BJ (cell line): ENCODE data around the gene MUC13. TPM values are rescaled to one million over a fixed set of nuclear protein-coding genes. Genes with fewer than 3 reads are reported as not detected.

ENCODE experiments used
- CTCF ChIA-PET: fragments of 350-600 bp; formaldehyde crosslinking; extraction: SDS; loops from one replicate; lab custom pipeline; 2021; ENCODE audit warnings: antibody characterized with exemption, inconsistent platforms; lab: Yijun Ruan, JAX
- POLR2A ChIA-PET: fragments of 300-600 bp; sonication (Branson Sonifier 250); formaldehyde crosslinking; extraction: SDS; loops from one replicate; lab custom pipeline; 2021; ENCODE audit warnings: antibody characterized with exemption; lab: Charles Lee
- DNase-seq: peaks from one replicate; pipeline ENCODE4 v3.0.0-alpha.2; 2011; ENCODE audit warnings: low read depth
- H3K27me3 ChIP-seq: 2 replicates; pipeline ENCODE4 v1.6.0; 2011; ENCODE audit warnings: low read length; ENCODE audit not compliant: control insufficient read depth, insufficient read depth
- H3K36me3 ChIP-seq: 2 replicates; pipeline ENCODE4 v1.5.1; 2011; ENCODE audit warnings: low read length; ENCODE audit not compliant: control insufficient read depth, insufficient read depth
- H3K4me3 ChIP-seq: 2 replicates; pipeline ENCODE4 v1.5.1; 2011; ENCODE audit warnings: low read depth, mild to moderate bottlenecking, control low read depth, low read length
- polyA plus RNA-seq: library from polyadenylated mRNA; depleted of rRNA; stranded (reverse); fragments of >200 nt; gene quantifications from 2 replicates; pipeline ENCODE4 v1.2.3, GENCODE V29; 2011
- TF ChIP-seq, protein P1 (sequence below): IDR thresholded peaks from 2 replicates; pipeline ENCODE4 v1.5.1; 2011; ENCODE audit warnings: low read depth, mild to moderate bottlenecking, control low read depth, inconsistent platforms, low read length, moderate library complexity; ENCODE audit not compliant: insufficient read depth

Gene MUC13
- polyA plus RNA-seq, 1 experiment, result not detected

DNA sequence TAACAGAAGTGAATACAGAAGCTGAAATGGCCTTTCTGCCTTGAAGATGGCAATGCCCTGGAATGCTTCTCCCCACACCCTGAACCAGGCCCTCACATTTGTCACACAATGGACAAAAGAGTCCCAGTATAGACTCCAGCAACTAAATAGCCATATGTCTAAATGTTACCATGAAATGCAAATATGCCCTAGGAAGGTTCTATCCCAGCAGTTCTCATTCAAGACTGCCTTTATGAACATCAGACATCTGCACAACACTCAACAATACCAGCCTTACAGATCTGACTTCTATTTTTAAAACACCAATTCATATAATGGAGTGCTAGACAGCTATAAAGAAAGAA is 55.2 kb downstream of the MUC13 start:
- ChIA-PET POLR2A (no interaction called here), CTCF (interaction anchor here (1.4 to 1.9 kb wide), 2 partner anchors 22 to 118 kb away, joined by 5 to 6 read pairs; no protein-coding TSS in a partner anchor)
- no peak overlapping the region for H3K4me3 ChIP-seq
- no peak for DNase-seq
- H3K36me3 ChIP-seq, result no peaks in the 10 kb centered on the region; the same call in 1 of the 2 replicates
- TF ChIP-seq, protein P1, sequence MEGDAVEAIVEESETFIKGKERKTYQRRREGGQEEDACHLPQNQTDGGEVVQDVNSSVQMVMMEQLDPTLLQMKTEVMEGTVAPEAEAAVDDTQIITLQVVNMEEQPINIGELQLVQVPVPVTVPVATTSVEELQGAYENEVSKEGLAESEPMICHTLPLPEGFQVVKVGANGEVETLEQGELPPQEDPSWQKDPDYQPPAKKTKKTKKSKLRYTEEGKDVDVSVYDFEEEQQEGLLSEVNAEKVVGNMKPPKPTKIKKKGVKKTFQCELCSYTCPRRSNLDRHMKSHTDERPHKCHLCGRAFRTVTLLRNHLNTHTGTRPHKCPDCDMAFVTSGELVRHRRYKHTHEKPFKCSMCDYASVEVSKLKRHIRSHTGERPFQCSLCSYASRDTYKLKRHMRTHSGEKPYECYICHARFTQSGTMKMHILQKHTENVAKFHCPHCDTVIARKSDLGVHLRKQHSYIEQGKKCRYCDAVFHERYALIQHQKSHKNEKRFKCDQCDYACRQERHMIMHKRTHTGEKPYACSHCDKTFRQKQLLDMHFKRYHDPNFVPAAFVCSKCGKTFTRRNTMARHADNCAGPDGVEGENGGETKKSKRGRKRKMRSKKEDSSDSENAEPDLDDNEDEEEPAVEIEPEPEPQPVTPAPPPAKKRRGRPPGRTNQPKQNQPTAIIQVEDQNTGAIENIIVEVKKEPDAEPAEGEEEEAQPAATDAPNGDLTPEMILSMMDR, result no peak
- no peaks in the 10 kb centered on the region for H3K27me3 ChIP-seq

DNA sequence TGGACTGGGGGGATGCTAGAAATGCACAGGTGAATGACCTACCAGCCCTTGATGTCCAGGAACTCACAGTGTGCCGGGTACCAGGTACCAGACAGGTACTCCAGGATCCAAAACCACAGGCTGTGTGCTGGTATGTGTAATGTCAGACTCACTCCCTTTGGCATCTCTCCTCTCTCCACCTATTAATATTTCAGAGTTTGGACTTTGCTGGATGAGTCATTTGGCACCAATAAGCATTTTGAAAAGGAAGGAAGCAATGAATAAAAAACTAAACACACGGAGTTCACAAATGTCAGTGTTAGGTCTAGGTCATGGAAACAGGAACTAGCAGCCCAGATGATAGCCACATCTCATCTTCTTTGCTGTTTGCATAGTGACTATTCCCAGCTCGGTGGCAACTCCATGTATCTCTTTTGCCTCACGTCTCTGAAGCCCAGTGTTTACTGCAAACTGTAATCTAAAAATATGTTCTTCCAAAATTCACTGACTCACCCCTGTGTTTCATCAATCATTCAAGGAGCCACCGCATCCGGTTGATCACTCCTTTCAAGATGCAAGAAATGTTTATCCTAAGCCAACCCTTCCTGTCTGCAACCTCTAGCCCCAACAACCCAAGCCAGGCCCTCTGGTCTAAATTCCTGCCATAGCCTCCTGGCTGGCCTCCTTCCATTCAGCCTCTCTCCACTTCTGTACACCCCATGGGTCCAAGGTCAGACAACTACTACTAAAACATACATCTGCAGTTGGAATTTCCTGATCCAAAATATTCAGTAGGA is 55.8 kb downstream of the MUC13 start:
- peak; percentile 90 for DNase-seq
- TF ChIP-seq, protein P1, result no peak
- ChIA-PET POLR2A (interaction anchor here (0.7 kb wide), 1 partner anchor 36 kb away, joined by 3 read pairs; no protein-coding TSS in a partner anchor), CTCF (interaction anchor here (1.4 to 1.9 kb wide), 2 partner anchors 22 to 118 kb away, joined by 5 to 6 read pairs; no protein-coding TSS in a partner anchor)
- Histone ChIP-seq H3K36me3 (no peaks in the 10 kb centered on the region; the same call in 1 of the 2 replicates), H3K27me3 (no peaks in the 10 kb centered on the region), H3K4me3 (no peak overlapping the region)

DNA sequence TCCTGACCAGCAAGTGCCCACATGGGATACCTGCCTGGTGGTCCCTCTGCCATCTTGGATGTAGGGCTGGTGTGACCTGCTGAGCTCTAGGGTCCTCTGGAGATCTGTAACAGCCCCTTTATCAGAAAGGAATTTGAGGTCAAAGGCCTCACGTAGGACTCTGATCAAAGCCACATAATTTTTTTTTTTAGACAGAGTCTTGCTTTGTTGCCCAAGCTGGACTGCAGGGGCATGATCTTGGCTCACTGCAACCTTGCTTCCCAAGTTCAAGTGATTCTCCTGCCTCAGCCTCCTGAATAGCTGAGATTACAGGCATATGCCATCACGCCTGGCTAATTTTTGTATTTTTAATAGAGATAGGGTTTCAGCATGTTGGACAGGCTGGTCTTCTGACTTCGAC is 56.9 kb downstream of the MUC13 start:
- DNase-seq, result no peak
- Histone ChIP-seq H3K36me3 (no peaks in the 10 kb centered on the region; the same call in 1 of the 2 replicates), H3K27me3 (no peaks in the 10 kb centered on the region), H3K4me3 (no peak overlapping the region)
- TF ChIP-seq, protein P1, result no peak
- ChIA-PET POLR2A (no interaction called here), CTCF (no interaction called here)

DNA sequence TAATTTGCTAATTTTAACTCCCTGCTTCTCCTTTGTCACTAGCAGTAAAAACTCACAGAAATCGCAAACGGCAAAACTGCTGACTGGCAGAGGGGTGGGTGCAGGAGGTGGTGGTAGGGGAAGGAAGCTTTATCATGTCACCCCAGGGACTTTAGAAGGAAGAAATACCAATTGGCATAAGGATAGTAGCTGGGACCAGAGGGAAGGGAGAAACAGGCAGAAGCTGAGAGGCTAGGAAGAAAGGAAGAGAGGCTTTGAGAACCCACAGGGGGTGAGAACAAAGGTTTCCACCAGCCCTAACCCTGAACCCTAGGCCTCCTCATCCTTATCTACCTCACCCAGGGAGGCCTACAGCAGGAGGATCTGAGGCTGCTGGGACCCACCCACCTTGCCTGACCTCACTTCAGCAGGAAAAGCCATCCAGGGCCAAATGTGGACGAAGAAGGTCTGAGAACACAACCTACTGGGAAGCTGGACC is 58.1 kb downstream of the MUC13 start:
- no peak for DNase-seq
- ChIA-PET CTCF (interaction anchor here (0.6 kb wide), 1 partner anchor 17 kb away, joined by 3 read pairs; no protein-coding TSS in a partner anchor), POLR2A (no interaction called here)
- Histone ChIP-seq H3K36me3 (peaks cover 3% of the 10 kb centered on the region), H3K4me3 (no peak overlapping the region), H3K27me3 (no peaks in the 10 kb centered on the region)
- TF ChIP-seq, protein P1, result no peak

DNA sequence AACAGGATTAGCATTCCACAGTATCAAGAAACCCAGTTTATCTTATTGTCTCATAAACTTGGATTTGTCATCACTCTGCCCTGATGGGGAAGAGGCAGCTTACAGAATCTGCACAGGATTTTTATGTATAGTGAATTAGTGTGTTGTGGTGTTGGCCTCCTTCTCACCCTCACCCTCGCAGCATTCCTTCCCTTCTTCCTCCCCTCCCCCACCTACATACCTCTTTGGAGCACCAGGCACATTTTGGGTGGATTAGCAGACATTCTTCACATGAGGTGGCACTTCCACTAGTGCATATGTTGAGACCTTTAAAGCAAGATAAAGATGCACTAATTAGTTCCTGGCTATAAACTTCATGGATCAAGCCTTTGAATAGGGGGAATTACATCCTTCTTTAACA is 61.3 kb downstream of the MUC13 start:
- POLR2A ChIA-PET, result no interaction called here
- DNase-seq, result no peak
- Histone ChIP-seq H3K36me3 (peaks cover 3% of the 10 kb centered on the region), H3K27me3 (no peaks in the 10 kb centered on the region), H3K4me3 (no peak overlapping the region)
- CTCF ChIA-PET, result interaction anchor here (1.2 kb wide), 1 partner anchor 16 kb away, joined by 3 read pairs; no protein-coding TSS in a partner anchor
- TF ChIP-seq, protein P1, result no peak
